Vagina (tissue), 2 donors: ENCODE measurements around the gene ZEB2.

Experiments
- CTCF ChIP-seq, 3 experiments: fragments of 450-650 bp in 2 of 3; fragments of 200-600 bp in 1 of 3; sonication (generic) in 1 of 3; IDR thresholded peaks; one replicate each; pipeline ENCODE4 v1.5.1; 2017 to 2019; ENCODE audit warnings: antibody characterized with exemption in 3 of 3, mild to moderate bottlenecking in 2 of 3, moderate library complexity in 2 of 3
- POLR2A ChIP-seq, 2 donors: fragments of 450-650 bp; IDR thresholded peaks; one replicate each; pipeline ENCODE4 v1.6.1; 2017; ENCODE audit warnings: antibody characterized with exemption in 2 of 2, mild to moderate bottlenecking in 2 of 2, moderate library complexity in 2 of 2

- TF ChIP-seq CTCF (IDR thresholded peaks at IDR 0.05) = no peak
- no peak for TF ChIP-seq POLR2A (IDR thresholded peaks at IDR 0.05)
Observed at GRCh38 chr2:144426981-144427479, 92.9 kb downstream of the ZEB2 start.
